Fibroblast of lung (primary cell): ENCODE measurements around the gene SHROOM4. TPM values are rescaled to one million over a fixed set of nuclear protein-coding genes. Genes with fewer than 3 reads are reported as not detected.

Experiments
- DNase-seq, 2 donors: peaks; one replicate each; pipeline versions ENCODE4 v3.0.0 to v3.0.0-alpha.2; 2010; ENCODE audit warnings: low read depth in 2 of 2
- H2AFZ ChIP-seq: 2 replicates; pipeline ENCODE4 v1.5.1; 2012; ENCODE audit warnings: low read length, control low read depth, inconsistent platforms
- H3K27ac ChIP-seq: 2 replicates; pipeline ENCODE4 v1.5.1; 2011; ENCODE audit warnings: low read length, control low read depth; ENCODE audit not compliant: insufficient read depth
- H3K27me3 ChIP-seq: 2 replicates; pipeline ENCODE4 v1.5.1; 2011; ENCODE audit warnings: mild to moderate bottlenecking, low read length; ENCODE audit not compliant: control insufficient read depth, insufficient read depth
- H3K36me3 ChIP-seq: 2 replicates; pipeline ENCODE4 v1.5.1; 2011; ENCODE audit warnings: low read length; ENCODE audit not compliant: control insufficient read depth, insufficient read depth
- H3K4me1 ChIP-seq: 2 replicates; pipeline ENCODE4 v1.5.1; 2011; ENCODE audit warnings: low read length; ENCODE audit not compliant: control insufficient read depth, insufficient read depth; ENCODE audit errors: extremely low read depth
- H3K4me2 ChIP-seq: 2 replicates; pipeline ENCODE4 v1.5.1; 2011; ENCODE audit warnings: low read length, control low read depth; ENCODE audit not compliant: insufficient read depth; ENCODE audit errors: extremely low read depth
- H3K4me3 ChIP-seq, 4 experiments: fragments of 200-600 bp in 1 of 4; sonication (generic) in 1 of 4; replicated peaks in 1 of 4; 2 replicates each; pipeline ENCODE4 v1.5.1; 2011 to 2016; ENCODE audit warnings: low read length in 4 of 4, low read depth in 3 of 4, mild to moderate bottlenecking in 3 of 4, control low read depth in 2 of 4, inconsistent platforms in 1 of 4, mixed read lengths in 1 of 4; ENCODE audit not compliant: insufficient read depth in 1 of 4; ENCODE audit errors: control extremely low read depth in 1 of 4
- H3K79me2 ChIP-seq: 2 replicates; pipeline ENCODE4 v1.5.1; 2012; ENCODE audit warnings: mild to moderate bottlenecking, low read length, inconsistent platforms; ENCODE audit not compliant: control insufficient read depth, insufficient read depth
- H3K9ac ChIP-seq: 2 replicates; pipeline ENCODE4 v1.5.1; 2011; ENCODE audit warnings: mild to moderate bottlenecking, low read length, control low read depth; ENCODE audit not compliant: insufficient read depth
- H3K9me3 ChIP-seq: 2 replicates; pipeline ENCODE4 v1.5.1; 2012; ENCODE audit warnings: low read depth, low read length; ENCODE audit not compliant: control insufficient read depth, insufficient read depth
- H4K20me1 ChIP-seq: 2 replicates; pipeline ENCODE4 v1.5.1; 2011; ENCODE audit warnings: low read length; ENCODE audit not compliant: control insufficient read depth, insufficient read depth; ENCODE audit errors: extremely low read depth
- EZH2 ChIP-seq: IDR thresholded peaks from 2 replicates; pipeline ENCODE4 v1.5.1; 2012; ENCODE audit warnings: low read length, control low read depth, mild to moderate bottlenecking; ENCODE audit errors: missing control alignments
- polyA plus RNA-seq, 2 donors: library from polyadenylated mRNA; depleted of rRNA in 1 of 2; stranded (reverse) in 1 of 2; unstranded in 1 of 2; fragments of >200 nt; gene quantifications; 2 replicates each; pipeline ENCODE4 v1.2.1, GENCODE V29; 2011 to 2012; ENCODE audit warnings: missing spikeins in 1 of 2
- total RNA-seq: library from RNA; depleted of rRNA; stranded (reverse); fragments of >200 nt; gene quantifications from 2 replicates; pipeline ENCODE4 v1.2.1, GENCODE V29; 2014
- TF ChIP-seq, protein P1 (sequence below), 2 donors: IDR thresholded peaks in 1 of 2; conservative IDR thresholded peaks in 1 of 2; 1 replicate in 1 of 2; 2 replicates in 1 of 2; pipeline ENCODE4 v1.5.1; 2011 to 2012; ENCODE audit warnings: low read length in 2 of 2, control low read depth in 1 of 2, inconsistent platforms in 1 of 2, low read depth in 1 of 2, mild to moderate bottlenecking in 1 of 2

Gene SHROOM4
- total and polyA plus RNA-seq, 2 donors (not counting 1 experiment from before 2014, with no cell fraction given), result 0.45 to 0.50 TPM

DNA sequence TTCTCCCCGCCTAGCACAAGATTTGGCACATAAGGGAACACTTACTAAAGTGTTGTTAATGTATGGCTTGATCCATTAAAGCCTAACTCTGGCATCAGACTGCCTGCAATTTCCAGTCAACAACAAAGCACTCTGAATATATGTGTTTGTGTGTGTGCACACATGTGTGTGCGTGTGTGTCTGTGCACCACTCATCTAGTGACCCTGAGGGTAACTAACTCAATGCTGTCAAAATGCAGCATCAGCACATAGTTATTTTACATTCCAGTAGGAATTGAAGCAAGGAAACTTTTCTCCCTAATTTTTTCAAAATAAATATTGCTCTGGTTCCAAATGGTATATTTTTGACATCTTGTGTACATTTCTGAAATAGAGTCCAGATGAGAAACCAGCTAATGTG is 94.4 kb downstream of the SHROOM4 start:
- Histone ChIP-seq H2AFZ (no peak overlapping the region), H3K4me2 (no peak overlapping the region), H3K9ac (no peak overlapping the region), H4K20me1 (no peaks in the 10 kb centered on the region), H3K4me1 (no peaks in the 10 kb centered on the region), H3K79me2 (no peaks in the 10 kb centered on the region), H3K27me3 (no peaks in the 10 kb centered on the region), H3K9me3 (no peaks in the 10 kb centered on the region), H3K4me3 (no peak overlapping the region), H3K36me3 (no peaks in the 10 kb centered on the region), H3K27ac (no peak overlapping the region)
- peak in 1 of 2 donors; percentile 1 for DNase-seq
- TF ChIP-seq, protein P1, sequence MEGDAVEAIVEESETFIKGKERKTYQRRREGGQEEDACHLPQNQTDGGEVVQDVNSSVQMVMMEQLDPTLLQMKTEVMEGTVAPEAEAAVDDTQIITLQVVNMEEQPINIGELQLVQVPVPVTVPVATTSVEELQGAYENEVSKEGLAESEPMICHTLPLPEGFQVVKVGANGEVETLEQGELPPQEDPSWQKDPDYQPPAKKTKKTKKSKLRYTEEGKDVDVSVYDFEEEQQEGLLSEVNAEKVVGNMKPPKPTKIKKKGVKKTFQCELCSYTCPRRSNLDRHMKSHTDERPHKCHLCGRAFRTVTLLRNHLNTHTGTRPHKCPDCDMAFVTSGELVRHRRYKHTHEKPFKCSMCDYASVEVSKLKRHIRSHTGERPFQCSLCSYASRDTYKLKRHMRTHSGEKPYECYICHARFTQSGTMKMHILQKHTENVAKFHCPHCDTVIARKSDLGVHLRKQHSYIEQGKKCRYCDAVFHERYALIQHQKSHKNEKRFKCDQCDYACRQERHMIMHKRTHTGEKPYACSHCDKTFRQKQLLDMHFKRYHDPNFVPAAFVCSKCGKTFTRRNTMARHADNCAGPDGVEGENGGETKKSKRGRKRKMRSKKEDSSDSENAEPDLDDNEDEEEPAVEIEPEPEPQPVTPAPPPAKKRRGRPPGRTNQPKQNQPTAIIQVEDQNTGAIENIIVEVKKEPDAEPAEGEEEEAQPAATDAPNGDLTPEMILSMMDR (conservative IDR thresholded peaks at IDR 0.05 in 1 of 2, IDR thresholded peaks at IDR 0.05 in 1 of 2; ENCODE audit: low read depth in 1 of 2, low read length in 2 of 2), result no peak
- no peak for TF ChIP-seq EZH2

DNA sequence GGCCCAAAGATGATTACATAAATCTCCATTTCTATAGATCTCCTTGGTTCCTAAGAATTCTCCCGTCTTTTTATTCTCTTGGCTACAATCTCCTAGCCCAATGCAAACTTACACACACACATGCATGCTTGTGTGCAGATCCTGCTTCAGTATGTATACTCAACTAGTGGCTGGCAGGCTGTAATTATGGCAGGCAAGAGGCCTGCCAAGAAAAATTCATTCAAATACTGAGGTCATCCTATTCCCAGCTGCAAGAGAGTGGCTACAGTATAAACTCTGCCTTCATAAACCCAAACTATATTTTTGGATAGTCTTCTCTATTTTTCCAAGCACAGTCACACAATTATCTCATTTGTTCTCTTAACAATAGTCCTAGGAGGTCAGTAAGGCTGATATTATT is 95.2 kb downstream of the SHROOM4 start:
- H3K4me1 ChIP-seq, result no peaks in the 10 kb centered on the region
- no peak overlapping the region for H3K4me3 ChIP-seq
- H3K27ac ChIP-seq, result no peak overlapping the region
- no peaks in the 10 kb centered on the region for H3K27me3 ChIP-seq
- TF ChIP-seq EZH2, result no peak
- TF ChIP-seq, protein P1 (conservative IDR thresholded peaks at IDR 0.05 in 1 of 2, IDR thresholded peaks at IDR 0.05 in 1 of 2; ENCODE audit: low read depth in 1 of 2, low read length in 2 of 2), result no peak
- no peaks in the 10 kb centered on the region for H3K79me2 ChIP-seq
- H2AFZ ChIP-seq, result no peak overlapping the region
- H3K9me3 ChIP-seq, result no peaks in the 10 kb centered on the region
- H3K36me3 ChIP-seq, result no peaks in the 10 kb centered on the region
- H3K9ac ChIP-seq, result no peak overlapping the region
- DNase-seq, result peak; percentile 5 to 51
- no peaks in the 10 kb centered on the region for H4K20me1 ChIP-seq
- no peak overlapping the region for H3K4me2 ChIP-seq

- Histone ChIP-seq H4K20me1 (no peaks in the 10 kb centered on the region), H2AFZ (no peak overlapping the region), H3K9me3 (no peaks in the 10 kb centered on the region), H3K4me1 (no peaks in the 10 kb centered on the region), H3K27ac (no peak overlapping the region), H3K4me2 (no peak overlapping the region), H3K36me3 (no peaks in the 10 kb centered on the region), H3K79me2 (no peaks in the 10 kb centered on the region), H3K4me3 (no peak overlapping the region), H3K27me3 (no peaks in the 10 kb centered on the region), H3K9ac (no peak overlapping the region)
- DNase-seq, result no peak
- TF ChIP-seq, protein P1 (conservative IDR thresholded peaks at IDR 0.05 in 1 of 2, IDR thresholded peaks at IDR 0.05 in 1 of 2; ENCODE audit: low read depth in 1 of 2, low read length in 2 of 2), result no peak
- no peak for TF ChIP-seq EZH2
Observed at GRCh38 chrX:50716706-50717105, 97.3 kb downstream of the SHROOM4 start.
